Kidney glomerular epithelial cell (primary cell): Measurements from ENCODE around the gene NVL.
"Not testable (repeated sequence)": the region's sequence is repeated elsewhere in the genome, so short reads cannot be mapped to it uniquely, and the experiment has no call there.

Source experiments
- DNase-seq: peaks from one replicate; lab custom pipeline; 2025; lab: John Stamatoyannopoulos, UW

NVL gene

DNA sequence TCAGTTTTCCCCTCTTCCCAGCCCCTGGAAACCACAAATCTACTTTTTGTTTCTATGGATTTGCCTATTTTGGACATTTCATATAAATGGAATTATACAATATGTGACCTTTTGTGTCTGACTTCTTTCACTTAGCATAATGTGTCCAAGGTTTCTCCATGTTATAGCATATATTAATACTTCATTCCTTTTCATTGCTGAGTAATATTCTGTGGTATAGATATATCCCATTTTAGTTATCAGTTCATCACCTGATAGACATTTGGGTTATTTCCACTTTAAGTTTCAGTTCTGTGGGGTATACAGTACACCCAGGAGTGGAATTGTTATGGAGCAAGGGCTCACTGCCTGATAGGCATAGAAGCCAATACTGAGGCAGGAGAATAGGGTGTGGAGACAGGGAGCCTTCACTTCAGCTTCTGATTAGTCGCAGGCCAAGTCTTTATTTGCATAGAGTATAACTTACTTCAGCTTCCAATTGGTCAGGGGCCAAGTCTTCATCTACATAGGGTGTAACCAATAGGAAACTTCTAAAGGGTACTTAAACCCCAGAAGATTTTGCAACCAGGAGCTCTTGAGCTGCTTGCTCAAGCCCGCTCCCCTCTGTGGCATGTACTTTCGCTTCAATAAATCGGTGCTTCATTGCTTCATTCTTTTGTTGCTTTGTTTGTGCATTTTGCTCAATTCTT, 8.3 kb upstream of the NVL start:
- DNase-seq = no peak

DNA sequence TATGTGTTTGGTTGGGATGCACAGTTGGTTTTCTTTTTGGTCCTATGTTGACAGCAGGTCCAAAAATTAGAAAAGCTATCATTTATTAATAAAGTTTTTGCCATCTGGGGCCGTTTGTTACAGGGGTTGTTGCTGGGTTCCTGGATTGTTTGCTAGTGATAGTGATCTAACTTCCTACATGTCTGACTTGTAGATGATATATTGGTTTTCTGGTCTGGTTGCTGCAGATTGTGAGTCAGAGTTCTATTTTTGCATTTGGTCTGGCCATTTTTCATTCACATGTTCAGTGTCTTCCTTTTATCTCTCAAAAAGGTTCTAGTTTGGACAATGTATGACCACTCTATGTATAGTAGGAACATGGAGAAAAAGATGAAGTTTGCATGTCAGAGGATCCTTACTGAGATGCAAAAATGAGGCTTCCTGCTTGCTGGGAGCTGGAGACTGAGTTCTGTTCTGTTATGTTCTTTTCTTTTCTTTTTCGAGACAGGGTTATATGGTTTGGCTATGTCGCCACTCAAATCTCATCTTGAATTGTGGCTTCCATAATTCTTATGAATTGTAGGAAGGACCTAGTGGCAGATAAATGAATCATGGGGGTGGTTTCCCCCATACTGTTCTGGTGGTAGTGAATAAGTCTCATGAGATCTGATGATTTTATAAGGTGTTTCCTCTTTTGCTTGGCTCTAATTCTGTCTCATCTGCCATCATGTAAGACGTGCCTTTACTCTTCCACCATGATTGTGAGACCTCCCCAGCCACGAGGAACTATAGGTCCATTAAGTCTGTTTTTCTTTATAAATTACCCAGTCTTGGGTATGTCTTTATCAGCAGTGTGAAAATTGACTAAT, 4.2 kb upstream of the NVL start:
- DNase-seq = peak; percentile 74

DNA sequence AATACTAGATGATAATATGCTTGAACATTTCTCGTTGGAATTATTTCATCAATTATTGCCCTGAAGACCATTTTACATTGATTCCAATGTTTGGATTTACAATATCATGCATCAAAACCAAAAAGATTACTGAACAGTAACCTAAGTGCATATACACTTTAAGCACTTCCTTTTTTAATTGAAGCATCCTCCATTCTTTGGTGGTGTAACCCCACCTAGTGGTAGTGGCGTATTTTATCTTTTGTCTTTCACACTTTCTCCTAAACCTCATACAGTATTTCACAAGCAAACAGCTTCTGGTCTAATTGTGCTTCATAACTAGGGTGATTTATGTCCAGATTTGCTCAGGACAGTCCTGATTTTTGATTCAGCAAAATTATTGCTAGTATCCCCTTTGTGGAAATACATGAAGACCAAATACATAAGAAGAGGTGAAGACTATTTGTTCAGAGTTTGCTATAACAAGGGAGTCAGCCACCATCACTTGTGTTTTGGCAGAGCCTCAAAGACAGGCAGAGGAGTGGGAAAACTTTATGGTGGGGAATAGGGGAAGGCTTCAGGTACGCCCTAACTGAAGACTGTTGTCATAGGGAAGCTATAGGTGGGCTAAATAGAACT, 3.4 kb upstream of the NVL start:
- peak; percentile 62 for DNase-seq

DNA sequence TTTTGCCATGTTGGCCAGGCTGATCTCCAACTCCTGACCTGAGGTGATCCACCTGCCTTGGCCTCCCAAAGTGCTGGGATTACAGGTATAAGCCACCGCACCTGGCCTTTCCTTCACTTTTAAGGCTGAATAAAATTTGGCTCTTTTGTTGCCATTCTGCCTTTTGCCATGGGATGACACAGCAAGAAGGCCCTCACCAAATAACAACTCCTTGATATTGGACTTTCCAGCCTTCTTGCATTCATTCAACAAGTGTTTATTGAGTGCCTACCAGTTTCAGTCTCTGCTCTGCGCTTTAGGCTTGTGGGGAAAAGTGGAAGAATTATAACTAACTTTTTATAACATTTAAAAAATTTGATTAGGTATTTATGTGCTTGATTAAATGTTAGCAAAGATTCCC, 1.9 kb upstream of the NVL start:
- DNase-seq = no peak

DNA sequence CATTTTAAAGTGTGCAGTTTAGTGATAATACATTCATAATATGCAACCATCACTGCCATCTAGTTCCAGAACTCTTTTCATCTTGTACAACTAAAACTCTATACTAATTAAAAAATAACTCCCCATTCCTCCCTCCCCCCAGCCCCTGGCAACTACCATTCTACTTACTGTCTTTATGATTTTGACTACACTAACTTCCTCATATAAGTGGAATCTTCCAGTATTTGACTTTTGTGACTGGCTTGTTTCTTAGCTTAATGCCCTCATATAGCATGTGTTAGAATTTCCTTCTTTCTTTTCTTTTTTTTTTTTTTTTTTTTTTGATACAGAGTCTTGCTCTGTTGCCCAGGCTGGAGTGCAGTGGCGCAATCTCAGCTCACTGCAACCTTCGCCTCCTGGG, 1.4 kb upstream of the NVL start:
- no peak for DNase-seq

DNA sequence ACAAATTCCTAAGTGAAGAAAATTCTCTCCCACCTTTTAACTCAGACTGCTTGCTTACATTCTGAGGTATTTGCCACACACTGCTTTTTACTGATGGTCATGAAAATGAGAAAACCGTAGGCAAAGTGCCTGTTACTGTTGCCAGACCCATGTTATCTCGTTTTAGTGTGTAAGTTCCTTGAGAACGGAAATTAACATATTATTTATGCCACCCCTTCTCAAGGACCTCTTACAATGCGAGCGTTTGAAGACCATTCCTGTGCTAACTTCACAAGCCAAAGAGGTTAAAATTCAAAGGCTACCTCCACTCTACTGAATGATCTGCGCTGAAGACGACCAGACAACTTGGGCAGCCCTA, 509 bp downstream of the NVL start:
- no peak for DNase-seq

DNA sequence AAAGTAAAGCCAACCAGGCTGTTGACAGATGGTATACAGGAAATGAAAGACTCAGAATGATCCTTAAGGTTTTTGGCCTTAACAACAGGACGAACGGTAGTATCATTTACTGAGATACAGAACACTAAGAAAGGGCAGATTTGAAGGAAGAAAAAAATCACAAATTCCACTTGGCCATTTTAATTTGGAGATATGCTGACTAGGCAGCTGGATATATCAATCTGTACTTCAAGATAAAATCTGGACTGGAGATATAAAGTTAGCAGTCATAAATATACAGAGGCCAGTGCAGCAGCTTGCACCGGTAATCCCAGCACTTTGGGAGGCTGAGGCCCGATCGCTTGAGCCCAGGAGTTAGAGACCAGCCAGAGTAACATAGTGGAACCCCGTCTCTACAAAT, 1.3 kb downstream of the NVL start:
- no peak for DNase-seq

DNA sequence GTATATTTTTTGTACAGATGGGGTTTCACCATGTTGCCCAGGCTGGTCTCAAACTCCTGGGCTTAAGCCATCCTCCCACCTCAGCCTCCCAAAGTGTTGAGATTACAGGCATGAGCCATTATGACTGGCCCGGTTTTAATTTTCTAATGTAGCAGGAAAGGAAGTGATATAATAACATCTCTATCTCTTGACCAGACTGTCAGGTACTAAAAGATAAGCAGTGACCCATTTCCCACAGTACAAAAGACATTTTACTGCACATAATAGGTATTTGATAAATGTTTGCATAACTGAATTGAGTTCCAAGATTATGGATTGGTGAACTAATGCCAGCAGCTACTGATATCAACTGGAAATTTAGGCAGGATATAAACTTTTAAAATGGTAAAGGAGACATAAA, 4.0 kb downstream of the NVL start:
- DNase-seq = no peak

DNA sequence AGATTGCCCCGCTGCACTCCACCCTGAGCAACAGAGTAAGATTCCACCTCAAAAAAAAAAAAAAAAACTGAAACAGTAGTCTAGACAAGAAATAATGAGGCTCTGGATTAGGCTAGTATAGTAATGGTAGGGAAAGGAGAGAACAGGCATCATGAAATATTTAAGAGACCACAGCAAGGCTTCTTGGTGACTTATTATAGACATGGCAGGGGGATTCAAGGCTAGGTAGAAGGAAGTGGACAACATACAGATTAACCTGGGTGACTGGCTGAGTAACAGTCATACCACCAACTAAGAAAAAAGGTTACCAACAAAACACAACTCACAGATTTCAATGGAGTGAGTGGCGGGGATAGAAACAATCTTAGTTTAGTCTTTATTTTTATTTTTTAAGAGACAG, 8.3 kb downstream of the NVL start:
- no peak for DNase-seq

DNA sequence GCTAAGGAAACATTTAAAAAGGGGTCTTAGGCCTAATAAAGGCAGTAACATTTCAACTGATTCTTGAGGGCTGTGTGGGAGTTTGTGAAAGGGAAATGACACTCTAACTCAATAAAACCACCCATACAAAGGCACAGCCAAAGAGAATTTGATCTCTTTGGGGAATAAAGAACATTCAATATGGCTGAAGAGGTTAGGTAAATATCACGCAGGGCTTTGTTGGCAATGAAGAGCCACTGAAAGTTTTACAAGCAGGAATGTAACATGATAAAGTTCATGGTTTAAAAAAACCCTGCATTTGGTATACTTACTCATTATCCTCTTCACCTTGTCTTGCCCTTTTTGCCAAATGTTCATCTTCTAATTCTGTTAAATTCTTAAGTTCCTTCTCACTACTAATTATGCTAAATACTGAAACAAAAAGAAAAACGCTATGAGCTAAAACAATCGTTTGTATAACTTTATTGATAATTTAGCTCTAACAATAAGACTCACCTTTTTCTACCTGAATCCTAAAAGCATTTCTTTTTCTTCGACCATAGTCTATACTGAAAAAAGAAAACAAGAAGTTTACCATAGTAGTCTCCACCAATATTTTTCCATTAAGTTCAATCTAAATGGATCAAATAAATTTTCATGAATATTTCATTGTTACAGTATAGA, 12.5 kb downstream of the NVL start:
- no peak for DNase-seq

DNA sequence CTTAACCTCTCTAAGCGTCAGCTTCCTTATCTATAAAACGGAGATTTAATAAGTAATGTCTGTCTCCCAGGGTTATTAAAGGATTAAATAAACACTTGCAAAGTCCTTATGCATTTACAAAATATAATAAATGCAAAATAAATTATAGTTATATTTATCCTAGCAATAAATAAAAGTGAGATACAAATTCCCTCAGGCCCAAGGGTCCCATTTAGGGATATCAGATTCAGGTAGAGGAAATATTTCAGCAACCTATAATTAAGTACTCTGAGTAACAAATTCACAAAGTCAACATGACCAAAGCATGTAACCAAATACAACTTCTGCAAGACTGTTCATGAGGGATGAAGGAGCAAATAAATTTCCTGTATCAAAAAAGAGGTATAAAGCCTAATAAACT, 17.9 kb downstream of the NVL start:
- no peak for DNase-seq

DNA sequence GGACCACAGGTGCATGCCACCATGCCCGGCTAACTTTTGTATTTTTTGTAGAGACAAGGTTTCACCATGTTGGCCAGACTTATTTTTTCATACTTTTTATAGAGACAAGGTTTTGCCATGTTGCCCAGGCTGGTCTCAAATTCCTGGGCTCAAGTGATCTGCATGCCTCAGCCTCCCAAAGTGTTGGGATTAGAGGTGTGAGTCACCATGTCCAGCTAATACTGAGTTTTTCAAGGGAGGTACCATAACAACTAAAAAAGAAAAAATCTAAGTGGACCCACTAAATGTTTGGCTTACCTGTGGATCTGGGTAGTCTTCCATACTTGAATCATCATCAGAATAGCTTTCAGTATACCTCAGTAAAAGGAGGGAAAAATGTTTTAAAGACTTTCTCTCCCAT, 18.5 kb downstream of the NVL start:
- DNase-seq = not testable (repeated sequence)

DNA sequence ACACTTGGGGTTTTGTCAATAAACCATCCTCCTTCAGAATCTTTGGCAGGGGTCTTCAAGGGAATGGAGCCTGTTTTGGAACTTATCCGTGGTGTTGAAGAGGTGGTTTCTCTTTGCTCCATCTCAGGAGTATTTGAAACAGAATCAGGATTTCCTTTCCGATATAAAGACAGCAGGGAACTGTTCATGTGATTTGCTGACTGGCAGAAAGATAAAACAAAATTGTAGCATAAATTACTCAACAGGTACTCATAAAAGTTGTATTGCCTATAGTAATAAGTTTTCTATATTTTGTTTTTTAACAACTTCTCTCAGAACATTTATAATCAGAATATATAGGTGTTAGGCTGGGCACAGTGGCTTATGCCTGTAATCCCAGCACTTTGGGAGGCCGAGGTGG, 21.9 kb downstream of the NVL start:
- DNase-seq = no peak

DNA sequence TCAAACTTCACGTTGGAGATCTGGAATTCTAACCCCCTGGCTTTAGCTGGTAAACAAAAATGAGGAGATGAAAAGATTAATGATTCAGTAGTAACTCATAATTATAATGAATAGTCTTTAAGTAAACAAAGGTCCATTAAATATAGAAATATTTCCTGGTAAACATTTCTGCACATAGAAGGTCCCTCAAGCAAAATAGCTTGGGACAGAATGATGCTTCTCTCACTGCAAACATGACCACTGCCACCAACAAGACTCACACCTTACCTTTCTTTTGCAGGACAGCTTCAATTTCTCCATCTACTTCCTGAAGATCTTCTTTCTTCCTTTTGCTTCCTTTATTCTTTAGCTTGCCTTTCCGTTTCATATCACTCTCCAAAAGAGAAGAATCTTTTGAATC, 25.2 kb downstream of the NVL start:
- DNase-seq = no peak

DNA sequence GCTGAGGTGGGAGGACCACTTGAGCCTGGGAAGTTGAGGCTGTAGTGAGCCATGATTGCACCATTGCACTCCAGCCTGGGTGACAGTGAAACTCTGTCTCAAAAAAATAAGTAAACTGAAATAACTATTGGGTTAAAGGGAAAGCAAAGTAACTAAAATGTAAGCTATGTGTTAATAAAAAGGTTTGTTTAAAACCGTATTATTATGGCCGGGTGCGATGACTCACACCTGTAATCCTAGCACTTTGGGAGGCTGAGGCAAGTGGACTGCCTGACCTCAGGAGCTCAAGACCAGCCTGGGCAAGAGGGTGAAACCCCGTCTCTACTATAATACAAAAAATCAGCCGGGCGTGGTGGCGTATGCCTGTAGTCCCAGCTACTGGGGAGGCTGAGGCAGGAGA, 27.0 kb downstream of the NVL start:
- no peak for DNase-seq

DNA sequence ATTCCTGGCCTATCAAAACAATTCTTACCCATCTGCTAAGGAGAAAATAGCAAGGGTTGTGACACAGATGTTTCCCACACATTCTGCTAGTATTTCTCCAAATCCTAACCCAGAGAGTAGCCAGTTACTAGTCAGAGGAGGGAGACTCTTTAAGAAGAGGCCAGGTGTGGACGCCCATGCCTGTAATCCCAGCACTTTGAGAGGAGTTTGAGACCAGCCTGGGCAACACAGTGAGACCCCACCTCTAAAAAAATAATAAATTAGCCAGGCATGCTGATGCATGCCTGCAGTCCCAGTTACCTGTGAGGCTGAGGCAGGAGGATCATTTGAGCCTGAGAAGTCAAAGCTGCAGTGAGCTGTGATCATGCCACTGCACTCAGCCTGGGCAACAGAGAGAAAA, 28.6 kb downstream of the NVL start:
- DNase-seq = no peak

DNA sequence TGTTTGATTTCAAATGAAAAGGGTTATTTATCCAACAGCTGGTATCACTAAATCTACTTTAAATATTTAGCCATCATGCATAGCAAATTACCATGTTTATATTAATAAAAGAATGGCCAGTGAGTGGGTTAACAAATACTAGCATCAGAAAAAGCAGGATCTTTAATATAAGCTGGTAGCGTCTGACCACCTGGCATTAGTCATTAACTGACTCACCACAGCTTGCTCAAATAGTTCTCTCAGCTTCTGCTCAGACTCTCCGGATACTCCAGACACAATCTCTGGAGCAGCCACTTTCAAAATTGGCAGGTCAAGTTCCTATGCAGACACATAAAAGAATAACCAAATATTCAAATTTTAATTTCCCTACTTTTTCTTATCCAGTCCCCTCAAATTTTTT, 29.6 kb downstream of the NVL start:
- peak; percentile 53 for DNase-seq

DNA sequence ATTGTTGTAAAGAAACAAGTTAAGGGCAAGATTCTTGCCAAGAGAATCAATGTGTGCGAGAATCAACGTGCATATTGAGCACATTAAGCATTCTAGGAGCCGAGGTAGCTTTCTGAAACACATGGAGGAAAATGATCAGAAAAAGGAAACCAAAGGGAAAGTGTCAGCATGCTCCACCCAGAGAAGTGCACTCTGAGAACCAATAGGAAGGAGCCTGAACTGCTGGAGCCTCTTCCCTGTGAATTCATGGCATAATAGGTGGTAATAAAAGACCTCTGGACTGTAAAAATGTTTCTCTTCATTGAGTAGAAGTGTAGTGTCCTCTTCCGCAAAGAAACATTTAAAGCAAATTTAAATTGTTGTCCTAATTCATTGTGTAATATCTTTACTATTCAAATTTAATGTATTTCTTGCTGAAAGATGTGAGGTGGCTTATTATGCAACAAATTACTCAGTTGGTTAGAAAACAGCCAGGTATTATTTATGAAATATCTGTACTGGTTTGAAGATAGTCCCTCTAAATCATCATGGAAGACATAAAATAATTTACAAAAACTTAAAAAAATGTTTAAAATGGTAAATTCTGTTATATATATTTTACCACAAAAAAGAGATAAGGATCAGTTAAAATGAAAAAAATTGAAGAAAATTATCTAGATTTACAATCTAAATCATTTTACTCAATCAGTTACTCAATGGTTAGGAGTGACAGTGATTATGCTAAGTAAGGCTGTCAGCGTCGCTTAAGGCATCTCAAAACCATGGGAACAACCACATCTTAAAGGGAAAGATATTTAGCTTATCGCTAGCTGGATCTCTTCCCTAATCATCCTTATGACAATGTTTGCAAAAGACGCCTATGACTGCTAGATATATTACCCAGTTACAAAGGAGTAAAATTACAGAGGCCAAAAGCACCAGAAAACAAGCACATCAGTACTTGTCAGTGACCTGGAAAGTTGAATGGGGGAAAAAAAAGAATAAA, 31.3 kb downstream of the NVL start:
- no peak for DNase-seq

DNA sequence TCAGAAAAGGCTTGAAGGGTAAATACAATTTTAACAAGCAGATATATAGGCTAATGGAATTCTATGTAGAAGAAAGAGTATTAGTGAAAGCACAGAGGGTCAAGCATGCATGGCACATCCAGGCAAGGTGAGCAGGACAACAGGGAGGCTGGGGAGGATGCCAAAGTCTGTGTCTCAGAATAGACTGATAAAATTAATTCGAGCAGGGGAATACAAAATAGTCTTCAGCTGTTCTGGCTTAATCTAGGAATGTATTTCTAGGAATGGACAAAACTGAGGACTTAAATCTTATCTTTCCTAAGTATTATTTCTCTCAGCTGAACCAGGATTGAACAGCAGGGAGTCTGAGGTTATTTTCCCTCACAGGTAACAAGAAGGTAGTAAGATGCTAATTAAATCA, 35.2 kb downstream of the NVL start:
- DNase-seq = no peak

DNA sequence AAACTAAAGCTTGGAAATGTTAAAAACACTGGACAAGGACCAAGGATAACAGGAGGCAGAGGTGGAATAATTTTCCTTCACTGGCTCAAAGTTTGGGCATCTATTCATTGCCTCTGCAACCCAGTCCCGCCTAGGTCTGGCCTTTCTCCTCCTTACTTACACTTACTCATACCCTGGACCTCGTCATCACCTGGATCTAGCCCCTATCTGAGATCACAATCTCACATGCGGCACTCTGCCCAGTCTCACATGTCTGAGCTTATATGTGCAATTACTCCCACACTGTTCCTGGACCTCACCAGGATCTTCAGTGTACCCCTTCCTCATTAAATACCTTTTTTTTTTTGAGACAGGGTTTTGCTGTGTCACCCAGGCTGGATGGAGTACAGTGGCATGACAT, 37.6 kb downstream of the NVL start:
- DNase-seq = no peak

DNA sequence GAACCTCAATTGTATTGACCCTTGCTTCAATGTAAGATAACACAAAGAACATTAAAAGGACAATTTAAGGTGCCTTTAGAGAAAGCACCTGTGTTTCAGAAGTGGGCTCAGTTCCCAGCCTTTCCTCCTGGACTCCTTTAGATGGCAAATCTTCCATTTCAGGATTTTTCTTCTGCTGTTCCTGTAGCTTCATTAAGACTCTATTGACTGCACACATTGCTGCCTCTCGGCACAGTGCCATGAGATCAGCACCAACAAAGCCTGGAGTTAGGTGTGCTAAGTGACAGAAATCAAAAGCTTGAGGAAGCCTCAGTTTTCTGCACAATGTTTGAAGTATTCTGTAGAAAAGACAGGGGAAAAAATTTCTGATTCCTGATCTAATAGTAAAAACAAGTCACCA, 40.6 kb downstream of the NVL start:
- no peak for DNase-seq

DNA sequence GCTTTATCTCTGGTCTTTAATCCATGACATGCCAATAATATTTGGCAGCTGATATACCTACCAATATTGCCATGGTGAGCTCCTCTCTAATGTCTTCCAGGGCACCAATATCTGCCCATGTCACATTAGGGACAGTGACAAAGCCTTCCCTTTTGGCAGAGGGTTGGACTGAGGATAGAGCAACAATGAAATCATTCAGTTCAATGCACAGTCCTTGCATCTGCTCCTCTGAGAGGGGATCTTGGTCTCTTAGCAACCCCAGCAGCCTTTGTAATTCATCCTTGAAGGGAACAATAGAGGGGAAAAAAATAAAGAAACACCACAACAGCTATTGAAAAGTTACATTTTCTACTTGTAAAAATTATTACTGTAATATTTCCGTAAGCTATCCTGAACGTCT, 42.3 kb downstream of the NVL start:
- no peak for DNase-seq
